ENCODE results near the gene IRS2.
A peak's percentile ranks its signal among the peaks of the same experiment; 100 is the strongest.

The IRS2 gene

DNA sequence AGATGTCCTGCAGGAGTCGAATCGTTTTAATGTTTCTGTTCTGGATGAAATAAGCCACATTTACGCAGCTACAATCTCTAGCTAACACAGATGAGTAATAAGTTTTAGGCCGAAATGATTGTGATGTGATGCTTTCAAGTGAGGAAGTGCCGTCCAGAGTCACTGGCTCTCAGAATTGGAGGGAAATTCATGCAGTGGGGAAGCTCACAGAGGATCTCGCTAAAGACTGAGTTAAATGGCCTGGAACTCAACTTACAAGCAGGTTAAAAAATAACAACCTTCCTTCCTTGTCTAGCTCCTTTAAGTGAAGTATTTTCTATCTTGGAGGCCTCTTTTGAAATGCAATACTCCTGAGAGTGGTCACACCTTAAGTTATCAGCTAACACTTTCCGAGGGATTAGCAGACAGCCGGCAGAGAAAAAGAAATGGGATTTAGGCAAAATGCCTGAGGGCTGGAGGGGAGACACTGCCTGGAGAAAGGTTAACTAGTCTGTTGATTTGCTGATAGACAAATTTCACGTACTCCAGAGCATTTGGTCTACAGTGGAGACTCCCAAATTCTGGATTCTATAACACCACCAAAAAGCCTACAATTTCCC lies 74.2 kb downstream of the IRS2 start:
- DNase-seq: no peak

DNA sequence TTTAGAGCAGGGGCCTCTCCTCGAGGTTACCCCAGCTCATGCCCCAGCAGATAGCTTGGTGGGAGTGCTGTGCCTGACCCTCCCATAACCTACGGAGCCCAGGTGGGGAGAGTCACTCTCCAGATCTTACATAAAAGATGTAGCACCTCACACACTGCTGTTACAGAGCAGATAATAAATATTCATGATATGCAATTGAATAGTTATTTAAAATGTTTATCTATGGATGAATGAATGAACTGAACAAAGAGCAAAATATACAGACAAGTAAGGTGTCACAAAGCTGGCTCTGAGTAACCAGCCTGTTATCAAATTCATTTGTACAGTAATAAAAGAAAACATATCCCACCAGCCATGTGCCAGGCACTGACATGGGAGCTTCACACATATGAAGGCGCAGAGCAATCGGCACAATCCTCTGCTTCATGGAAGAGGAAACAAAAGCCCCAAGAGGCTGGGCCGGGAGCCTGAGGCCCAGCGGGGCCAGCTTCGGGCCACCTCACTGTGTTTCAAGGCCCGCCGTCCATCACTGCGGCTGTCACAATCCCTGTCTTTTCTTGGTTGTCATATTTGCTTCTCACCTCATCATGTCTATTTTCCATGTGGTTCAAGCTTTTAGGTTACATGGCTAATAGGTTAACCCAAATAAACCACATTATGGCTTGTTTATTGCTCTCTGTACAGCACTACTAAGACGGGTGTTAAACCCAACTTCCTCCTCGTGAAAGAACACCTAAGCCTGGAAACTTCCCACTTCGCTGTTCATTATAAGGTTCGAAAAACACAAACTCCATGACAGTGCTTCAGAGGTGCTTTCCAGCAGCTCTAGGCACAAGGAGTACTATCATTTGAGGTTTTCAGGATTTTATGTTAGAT lies 78.4 kb downstream of the IRS2 start:
- DNase-seq: no peak

DNA sequence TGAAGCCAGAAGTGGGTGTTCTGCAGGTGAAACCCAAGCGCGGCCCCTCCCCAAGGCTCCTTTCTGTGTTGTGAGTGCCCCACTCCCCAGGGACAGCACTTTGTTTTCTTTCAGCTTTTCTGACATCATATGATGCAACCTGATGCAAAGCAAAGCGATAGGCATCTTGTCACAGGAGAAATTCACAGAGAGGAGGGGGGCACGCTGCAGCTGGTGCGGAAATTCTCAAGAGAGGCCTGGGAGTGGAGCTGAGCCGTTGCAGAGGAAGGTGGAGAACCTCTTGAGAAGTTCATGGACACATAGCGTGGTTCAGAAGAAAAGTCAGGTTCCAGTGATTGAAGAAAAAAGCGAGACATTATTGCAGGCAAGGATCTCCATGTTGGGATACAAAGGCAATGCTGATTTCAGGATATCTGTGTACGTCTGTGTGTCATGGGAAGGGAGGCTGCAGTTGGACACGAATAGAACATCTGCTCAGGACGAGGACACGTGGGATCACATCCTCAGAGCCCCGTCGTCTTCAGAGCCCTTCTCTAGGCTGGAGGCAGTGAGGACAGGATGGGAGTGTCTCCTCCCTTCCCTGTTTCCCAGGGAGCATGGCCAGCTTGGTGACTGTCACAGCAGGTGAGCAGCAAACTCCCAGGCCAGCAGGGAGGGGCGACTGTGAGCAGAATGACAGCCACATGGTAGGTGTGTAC lies 79.2 kb downstream of the IRS2 start:
- no peak for DNase-seq

DNA sequence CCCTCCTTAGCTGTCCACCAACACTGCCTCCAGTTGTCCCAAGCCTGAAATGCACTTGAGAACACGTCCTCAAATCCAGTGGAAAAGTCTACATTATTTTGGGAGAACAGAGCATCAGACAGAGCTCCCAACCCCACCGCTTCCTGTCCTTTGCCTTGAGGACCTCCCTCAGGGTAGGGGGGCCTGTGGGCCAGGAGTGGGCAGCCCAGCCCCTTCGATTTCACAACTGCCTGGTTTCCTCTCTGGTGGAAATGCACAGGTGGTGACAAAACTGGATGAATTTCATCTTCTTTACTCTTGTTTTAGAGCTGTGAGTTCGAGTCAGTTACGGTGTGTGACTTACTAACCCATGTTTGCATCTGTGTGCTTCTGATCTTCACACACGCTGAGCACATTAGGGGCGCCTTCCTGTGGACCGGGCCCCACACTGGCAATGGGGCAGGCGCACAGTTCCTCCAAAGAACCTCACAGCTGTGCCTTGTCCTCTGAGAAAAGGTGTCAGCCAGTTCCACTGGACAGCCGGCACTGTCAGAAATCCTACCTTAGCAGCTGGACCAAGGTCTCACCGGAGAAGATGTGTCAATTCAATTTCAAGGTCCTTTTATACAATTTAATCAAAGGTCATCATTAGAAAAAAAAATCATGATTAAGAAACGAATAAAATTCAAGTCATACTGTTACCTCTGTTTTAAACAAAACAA lies 80.2 kb downstream of the IRS2 start:
- DNase-seq: no peak

DNA sequence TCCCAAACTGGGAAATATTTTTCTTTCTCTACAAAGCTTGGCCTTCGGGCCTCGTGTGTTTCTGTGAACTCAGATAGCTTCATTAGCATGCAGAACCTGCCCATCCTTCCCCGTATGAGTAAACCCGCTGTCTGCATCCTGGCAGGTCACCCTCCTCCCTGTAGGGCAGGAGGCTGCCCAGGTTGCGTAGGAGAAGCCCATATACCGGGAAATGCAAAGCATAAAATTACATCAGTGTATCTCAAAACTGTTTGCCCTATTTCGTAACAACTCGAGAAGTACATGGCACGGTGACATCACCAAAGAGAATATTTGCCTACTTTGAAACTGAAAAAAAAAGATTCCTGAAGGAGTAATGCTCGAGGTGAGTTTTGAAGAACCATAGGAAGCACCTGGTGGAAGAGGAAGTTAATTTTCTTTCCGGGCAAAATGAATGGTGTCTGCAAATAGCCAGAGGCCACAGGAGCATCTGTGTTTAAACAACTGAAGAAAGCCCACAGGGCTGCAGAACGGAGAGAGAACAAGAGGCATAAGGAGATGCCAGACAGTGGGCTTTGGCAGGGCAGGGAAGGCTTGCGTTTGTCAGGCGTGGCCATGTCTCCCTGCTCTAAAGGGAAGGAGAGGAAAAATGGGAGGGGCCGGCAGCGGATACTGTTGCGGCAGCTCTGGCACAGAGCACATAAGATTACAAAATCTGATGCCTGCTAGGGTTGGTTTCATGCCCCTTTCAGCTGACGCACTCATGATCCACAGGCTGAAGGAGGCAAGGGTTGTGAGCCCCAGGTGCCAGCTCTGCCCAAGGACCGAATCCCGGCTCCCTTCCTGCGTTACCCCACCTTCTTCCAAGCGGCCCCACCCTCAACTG lies 81.4 kb downstream of the IRS2 start:
- peak in 12 of 56 donors; percentile 4 to 59 (median 17) for DNase-seq

DNA sequence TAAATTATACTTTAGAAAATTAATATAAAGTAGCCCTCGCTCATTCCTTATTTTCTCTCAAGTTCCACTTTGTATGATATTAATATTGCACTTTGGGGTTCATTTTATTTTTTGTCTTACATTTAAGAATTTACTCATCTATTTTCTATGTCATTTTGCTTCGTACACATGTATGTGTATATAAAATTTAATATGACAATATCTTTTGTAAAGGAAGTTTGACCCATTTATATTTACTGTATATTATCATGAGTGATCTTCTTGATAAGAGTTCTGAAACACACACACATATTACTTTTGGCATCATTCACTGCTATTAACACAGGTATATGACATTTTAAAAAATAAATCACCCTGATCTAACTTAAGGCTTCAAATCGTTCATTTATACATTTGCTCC lies 83.1 kb downstream of the IRS2 start:
- no peak for DNase-seq

All from amygdala (tissue), 56 donors.